Ascending aorta (tissue), 2 donors: ENCODE measurements around the gene ASTL. TPM values are rescaled to one million over a fixed set of nuclear protein-coding genes. Genes with fewer than 3 reads are reported as not detected.
"Not testable (repeated sequence)": the region's sequence is repeated elsewhere in the genome, so short reads cannot be mapped to it uniquely, and the experiment has no call there.

Source experiments
- DNase-seq, 2 donors: peaks; one replicate each; pipeline ENCODE4 v3.0.0-alpha.2; 2019; ENCODE audit warnings: low spot score in 2 of 2
- H3K27ac ChIP-seq, 2 donors: fragments of 200-600 bp; sonication (generic); one replicate each; pipeline ENCODE4 v1.5.1; 2016 to 2017; ENCODE audit warnings: mild to moderate bottlenecking in 1 of 2
- H3K27me3 ChIP-seq: fragments of 200-600 bp; sonication (generic); one replicate; pipeline ENCODE4 v1.5.1; 2017
- H3K36me3 ChIP-seq, 2 donors: fragments of 200-600 bp; sonication (generic); one replicate each; pipeline ENCODE4 v1.5.1; 2016
- H3K4me1 ChIP-seq, 2 donors: fragments of 200-600 bp; sonication (generic); one replicate each; pipeline ENCODE4 v1.5.1; 2016 to 2017; ENCODE audit warnings: mild to moderate bottlenecking in 1 of 2
- H3K4me3 ChIP-seq, 2 donors: fragments of 200-600 bp; sonication (generic); one replicate each; pipeline ENCODE4 v1.5.1; 2016 to 2017; ENCODE audit warnings: mild to moderate bottlenecking in 1 of 2
- H3K9me3 ChIP-seq, 2 donors: fragments of 200-600 bp; sonication (generic); one replicate each; pipeline ENCODE4 v1.5.1; 2016
- intact Hi-C: fragments of 100-400 bp; cut with DNase I; formaldehyde crosslinking; loops from one replicate; pipeline ENCODE4 v1.15.1; 2023
- total RNA-seq: library from RNA; depleted of rRNA; stranded (reverse); fragments of >200 nt; gene quantifications from one replicate; pipeline ENCODE4 v1.1.0, GENCODE V29; 2016
- TF ChIP-seq, protein P1 (sequence below), 3 experiments: fragments of 200-600 bp in 2 of 3; fragments of 450-650 bp in 1 of 3; sonication (generic) in 2 of 3; IDR thresholded peaks; one replicate each; pipeline ENCODE4 v1.5.1; 2016 to 2019; ENCODE audit warnings: antibody characterized with exemption in 3 of 3, mild to moderate bottlenecking in 1 of 3, moderate library complexity in 1 of 3

ASTL gene
- total RNA-seq, 1 donor from 2014 or later = not detected

DNA sequence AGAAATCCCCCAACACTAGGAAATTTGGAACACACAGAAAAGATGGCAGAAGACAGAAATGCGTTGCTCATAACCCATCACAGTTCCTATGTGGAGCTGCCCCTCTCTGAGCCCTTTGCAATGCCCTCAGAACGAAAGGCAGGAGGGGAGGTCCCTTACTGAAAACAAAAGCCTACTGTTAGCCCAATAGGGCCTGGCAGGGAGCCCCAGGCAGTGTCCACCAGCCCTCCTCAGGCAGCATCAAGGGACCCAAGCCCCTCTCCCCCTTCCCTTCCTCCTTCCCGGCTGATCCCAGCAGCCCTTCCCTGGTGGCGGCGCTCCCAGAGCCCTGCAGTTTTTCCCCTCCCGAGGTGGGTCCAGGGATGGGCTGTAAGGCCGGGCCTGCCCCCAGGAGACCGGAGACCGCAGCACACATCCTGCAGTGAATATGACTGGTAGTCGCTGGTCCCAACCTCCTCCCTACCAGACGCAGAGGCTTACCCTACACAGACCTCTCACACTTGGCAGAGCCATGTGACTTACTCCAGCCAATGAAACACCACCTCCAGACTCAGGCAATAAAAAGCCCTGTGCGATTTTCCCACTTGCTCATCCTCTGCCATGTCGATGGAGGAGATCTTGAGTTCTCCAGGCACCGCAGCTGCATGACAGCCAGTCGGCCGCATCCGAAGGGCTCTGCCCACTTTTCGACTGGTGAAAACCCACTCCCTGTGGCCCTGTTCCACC, 26.3 kb upstream of the ASTL start:
- Histone ChIP-seq H3K27ac (no peak overlapping the region), H3K36me3 (no peaks in the 10 kb centered on the region), H3K4me1 (no peaks in the 10 kb centered on the region), H3K4me3 (no peak overlapping the region), H3K9me3 (no peaks in the 10 kb centered on the region), H3K27me3 (no peaks in the 10 kb centered on the region)
- intact Hi-C loops = no loop called here
- no peak for DNase-seq
- TF ChIP-seq, protein P1, sequence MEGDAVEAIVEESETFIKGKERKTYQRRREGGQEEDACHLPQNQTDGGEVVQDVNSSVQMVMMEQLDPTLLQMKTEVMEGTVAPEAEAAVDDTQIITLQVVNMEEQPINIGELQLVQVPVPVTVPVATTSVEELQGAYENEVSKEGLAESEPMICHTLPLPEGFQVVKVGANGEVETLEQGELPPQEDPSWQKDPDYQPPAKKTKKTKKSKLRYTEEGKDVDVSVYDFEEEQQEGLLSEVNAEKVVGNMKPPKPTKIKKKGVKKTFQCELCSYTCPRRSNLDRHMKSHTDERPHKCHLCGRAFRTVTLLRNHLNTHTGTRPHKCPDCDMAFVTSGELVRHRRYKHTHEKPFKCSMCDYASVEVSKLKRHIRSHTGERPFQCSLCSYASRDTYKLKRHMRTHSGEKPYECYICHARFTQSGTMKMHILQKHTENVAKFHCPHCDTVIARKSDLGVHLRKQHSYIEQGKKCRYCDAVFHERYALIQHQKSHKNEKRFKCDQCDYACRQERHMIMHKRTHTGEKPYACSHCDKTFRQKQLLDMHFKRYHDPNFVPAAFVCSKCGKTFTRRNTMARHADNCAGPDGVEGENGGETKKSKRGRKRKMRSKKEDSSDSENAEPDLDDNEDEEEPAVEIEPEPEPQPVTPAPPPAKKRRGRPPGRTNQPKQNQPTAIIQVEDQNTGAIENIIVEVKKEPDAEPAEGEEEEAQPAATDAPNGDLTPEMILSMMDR (IDR thresholded peaks at IDR 0.05) = no peak

- Histone ChIP-seq H3K9me3 (no peaks in the 10 kb centered on the region), H3K4me3 (no peak overlapping the region), H3K36me3 (no peaks in the 10 kb centered on the region), H3K27ac (no peak overlapping the region), H3K4me1 (no peaks in the 10 kb centered on the region), H3K27me3 (no peaks in the 10 kb centered on the region)
- DNase-seq = no peak
- TF ChIP-seq, protein P1 (IDR thresholded peaks at IDR 0.05) = no peak
- intact Hi-C loops = no loop called here
Measured at GRCh38 chr2:96163768-96164429, 25.6 kb upstream of the ASTL start.

DNA sequence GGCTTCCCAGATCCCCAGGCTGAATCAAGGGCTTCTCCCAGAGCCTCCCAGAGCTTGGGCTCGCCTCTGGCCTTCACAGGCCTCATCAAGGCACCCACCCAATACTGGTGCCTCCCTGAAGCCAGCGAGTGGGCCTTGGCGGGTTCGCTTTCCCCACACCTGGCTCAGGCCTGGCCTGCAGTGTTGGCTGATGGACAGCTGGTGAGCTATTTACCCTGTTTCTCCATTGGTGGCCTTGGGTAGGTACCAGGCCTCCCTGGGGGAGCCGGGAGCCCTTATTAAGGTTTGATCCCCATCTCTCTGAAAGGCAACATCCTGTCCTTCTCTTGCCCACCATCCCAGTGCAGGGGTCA, 25.1 kb upstream of the ASTL start:
- TF ChIP-seq, protein P1 (IDR thresholded peaks at IDR 0.05) = no peak
- intact Hi-C loops = no loop called here
- H3K27ac ChIP-seq = no peak overlapping the region
- H3K4me1 ChIP-seq = no peaks in the 10 kb centered on the region
- no peaks in the 10 kb centered on the region for H3K36me3 ChIP-seq
- H3K9me3 ChIP-seq = no peaks in the 10 kb centered on the region
- no peaks in the 10 kb centered on the region for H3K27me3 ChIP-seq
- no peak overlapping the region for H3K4me3 ChIP-seq
- DNase-seq = no peak

DNA sequence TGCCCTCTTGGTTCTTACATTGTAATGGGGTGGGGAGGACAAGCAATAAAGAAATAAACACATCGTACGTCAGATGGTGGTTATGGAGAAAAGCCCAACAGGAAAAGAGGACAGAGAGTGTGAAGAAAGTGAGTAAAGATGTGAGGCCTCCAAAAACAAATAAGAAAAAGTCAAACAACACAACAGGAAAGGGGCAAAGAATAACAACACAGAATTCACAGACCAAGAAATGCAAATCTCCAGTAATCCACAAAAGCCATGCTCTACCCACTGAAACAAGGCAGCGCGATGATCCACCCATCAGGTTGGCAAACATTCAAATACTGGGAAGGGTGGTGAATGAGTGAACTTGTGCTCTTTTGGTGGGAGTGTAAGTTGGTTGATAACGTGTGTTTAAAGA, 23.6 kb upstream of the ASTL start:
- Histone ChIP-seq H3K4me1 (no peaks in the 10 kb centered on the region), H3K27me3 (no peaks in the 10 kb centered on the region), H3K36me3 (no peaks in the 10 kb centered on the region), H3K4me3 (no peak overlapping the region), H3K9me3 (no peaks in the 10 kb centered on the region), H3K27ac (no peak overlapping the region)
- TF ChIP-seq, protein P1 (IDR thresholded peaks at IDR 0.05) = no peak
- DNase-seq = no peak
- intact Hi-C loops = no loop called here

- H3K36me3 ChIP-seq, H3K9me3 ChIP-seq, H3K4me1 ChIP-seq, H3K4me3 ChIP-seq, H3K27me3 ChIP-seq, DNase-seq, H3K27ac ChIP-seq, intact Hi-C loops: not testable (repeated sequence)
Measured at GRCh38 chr2:96160366-96160765, 22.1 kb upstream of the ASTL start.

- Histone ChIP-seq H3K27me3 (no peaks in the 10 kb centered on the region), H3K36me3 (no peaks in the 10 kb centered on the region), H3K4me3 (no peak overlapping the region), H3K4me1 (no peaks in the 10 kb centered on the region), H3K9me3 (no peaks in the 10 kb centered on the region), H3K27ac (no peak overlapping the region)
- intact Hi-C loops = no loop called here
- TF ChIP-seq, protein P1 (IDR thresholded peaks at IDR 0.05) = no peak
- DNase-seq = no peak
Measured at GRCh38 chr2:96159084-96159830, 21.0 kb upstream of the ASTL start.
